IgD-negative memory B cell (primary cell): ENCODE measurements around the gene LHFPL6. TPM values are rescaled to one million over a fixed set of nuclear protein-coding genes. Genes with fewer than 3 reads are reported as not detected.

Experiments
- H3K27ac Mint-ChIP-seq, 3 donors: one replicate each; pipeline ENCODE4 v1.8.0; 2020 to 2022; ENCODE audit warnings: mild to moderate bottlenecking in 3 of 3, mixed read lengths in 3 of 3, moderate library complexity in 1 of 3
- H3K27me3 Mint-ChIP-seq: one replicate; pipeline ENCODE4 v1.8.0; 2021; ENCODE audit warnings: mixed read lengths
- H3K36me3 Mint-ChIP-seq: one replicate; pipeline ENCODE4 v1.8.0; 2020; ENCODE audit warnings: mild to moderate bottlenecking, mixed read lengths
- H3K4me1 Mint-ChIP-seq, 3 donors: one replicate each; pipeline ENCODE4 v1.8.0; 2020 to 2022; ENCODE audit warnings: mixed read lengths in 3 of 3, mild to moderate bottlenecking in 1 of 3
- H3K4me3 Mint-ChIP-seq, 4 donors: one replicate each; pipeline ENCODE4 v1.8.0; 2020 to 2022; ENCODE audit warnings: mild to moderate bottlenecking in 4 of 4, mixed read lengths in 4 of 4, moderate library complexity in 3 of 4
- H3K9me3 Mint-ChIP-seq, 3 donors: one replicate each; pipeline ENCODE4 v1.8.0; 2020 to 2021; ENCODE audit warnings: mixed read lengths in 3 of 3, mild to moderate bottlenecking in 1 of 3
- polyA plus RNA-seq: library from polyadenylated mRNA; unstranded; fragments of 300-500 nt; fragmentation: Illumina TruSeq; gene quantifications from one replicate; pipeline ENCODE4 v1.2.3, GENCODE V29; 2021

The LHFPL6 gene
- polyA plus RNA-seq, 1 donor from 2014 or later = not detected

GRCh38 chr13:39496506-39496905 is 106.5 kb downstream of the LHFPL6 start:
- H3K36me3 Mint-ChIP-seq = no peaks in the 10 kb centered on the region
- no peaks in the 10 kb centered on the region for H3K9me3 Mint-ChIP-seq
- no peak overlapping the region for H3K4me3 Mint-ChIP-seq
- H3K4me1 Mint-ChIP-seq = no peaks in the 10 kb centered on the region
- peaks cover 2% of the 10 kb centered on the region for H3K27me3 Mint-ChIP-seq
- no peak overlapping the region for H3K27ac Mint-ChIP-seq

- Mint-ChIP-seq H3K27me3 (peaks cover 2% of the 10 kb centered on the region), H3K36me3 (no peaks in the 10 kb centered on the region), H3K27ac (no peak overlapping the region), H3K9me3 (no peaks in the 10 kb centered on the region), H3K4me1 (no peaks in the 10 kb centered on the region), H3K4me3 (no peak overlapping the region)
Observed at GRCh38 chr13:39494633-39495032, 108.4 kb downstream of the LHFPL6 start.

GRCh38 chr13:39494006-39494405 is 109.0 kb downstream of the LHFPL6 start:
- Mint-ChIP-seq H3K9me3 (no peaks in the 10 kb centered on the region), H3K4me1 (no peaks in the 10 kb centered on the region), H3K4me3 (no peak overlapping the region), H3K27ac (no peak overlapping the region), H3K36me3 (no peaks in the 10 kb centered on the region), H3K27me3 (peaks cover 2% of the 10 kb centered on the region)

- Mint-ChIP-seq H3K9me3 (no peaks in the 10 kb centered on the region), H3K27ac (no peak overlapping the region), H3K4me3 (no peak overlapping the region), H3K36me3 (no peaks in the 10 kb centered on the region), H3K27me3 (no peaks in the 10 kb centered on the region), H3K4me1 (no peaks in the 10 kb centered on the region)
Observed at GRCh38 chr13:39490136-39490535, 112.9 kb downstream of the LHFPL6 start.

- no peaks in the 10 kb centered on the region for H3K27me3 Mint-ChIP-seq
- no peak overlapping the region for H3K4me3 Mint-ChIP-seq
- H3K36me3 Mint-ChIP-seq = peaks cover 1% of the 10 kb centered on the region
- no peaks in the 10 kb centered on the region for H3K4me1 Mint-ChIP-seq
- H3K9me3 Mint-ChIP-seq = no peaks in the 10 kb centered on the region
- H3K27ac Mint-ChIP-seq = no peak overlapping the region
Observed at GRCh38 chr13:39486758-39487157, 116.2 kb downstream of the LHFPL6 start.

GRCh38 chr13:39485314-39485700 is 117.7 kb downstream of the LHFPL6 start:
- H3K9me3 Mint-ChIP-seq = no peaks in the 10 kb centered on the region
- H3K27ac Mint-ChIP-seq = no peak overlapping the region
- no peaks in the 10 kb centered on the region for H3K4me1 Mint-ChIP-seq
- no peak overlapping the region for H3K4me3 Mint-ChIP-seq
- H3K36me3 Mint-ChIP-seq = peaks cover 1% of the 10 kb centered on the region
- no peaks in the 10 kb centered on the region for H3K27me3 Mint-ChIP-seq

GRCh38 chr13:39484506-39485313 is 118.3 kb downstream of the LHFPL6 start:
- Mint-ChIP-seq H3K4me3 (no peak overlapping the region), H3K4me1 (no peaks in the 10 kb centered on the region), H3K36me3 (peaks cover 1% of the 10 kb centered on the region), H3K27me3 (no peaks in the 10 kb centered on the region), H3K27ac (peak overlapping the region in 1 of 3 donors; percentile 63), H3K9me3 (no peaks in the 10 kb centered on the region)

GRCh38 chr13:39483326-39483725 is 119.7 kb downstream of the LHFPL6 start:
- Mint-ChIP-seq H3K27ac (no peak overlapping the region), H3K36me3 (peaks cover 1% of the 10 kb centered on the region), H3K4me1 (no peaks in the 10 kb centered on the region), H3K9me3 (no peaks in the 10 kb centered on the region), H3K27me3 (no peaks in the 10 kb centered on the region), H3K4me3 (no peak overlapping the region)

GRCh38 chr13:39481491-39481890 is 121.5 kb downstream of the LHFPL6 start:
- no peaks in the 10 kb centered on the region for H3K9me3 Mint-ChIP-seq
- no peaks in the 10 kb centered on the region for H3K27me3 Mint-ChIP-seq
- peaks cover 1% of the 10 kb centered on the region for H3K36me3 Mint-ChIP-seq
- no peak overlapping the region for H3K4me3 Mint-ChIP-seq
- H3K27ac Mint-ChIP-seq = no peak overlapping the region
- H3K4me1 Mint-ChIP-seq = no peaks in the 10 kb centered on the region

- no peak overlapping the region for H3K27ac Mint-ChIP-seq
Observed at GRCh38 chr13:39474600-39474999, 128.4 kb downstream of the LHFPL6 start.

GRCh38 chr13:39469676-39470075 is 133.3 kb downstream of the LHFPL6 start:
- H3K4me3 Mint-ChIP-seq = no peak overlapping the region
- no peaks in the 10 kb centered on the region for H3K4me1 Mint-ChIP-seq
- H3K36me3 Mint-ChIP-seq = no peaks in the 10 kb centered on the region
- peaks cover 3% of the 10 kb centered on the region for H3K27me3 Mint-ChIP-seq
- peaks cover 0 to 3% (median 0%) of the 10 kb centered on the region in 3 donors for H3K9me3 Mint-ChIP-seq
- peak overlapping the region in 1 of 3 donors; percentile 2 for H3K27ac Mint-ChIP-seq

More at GRCh38 chr13:39474600-39474999, 128.4 kb downstream of the LHFPL6 start:
- Mint-ChIP-seq H3K27me3 (peaks cover 3% of the 10 kb centered on the region), H3K4me1 (no peaks in the 10 kb centered on the region), H3K4me3 (no peak overlapping the region), H3K9me3 (peaks cover 0 to 3% (median 0%) of the 10 kb centered on the region in 3 donors), H3K36me3 (no peaks in the 10 kb centered on the region)

GRCh38 chr13:39468306-39468705 is 134.7 kb downstream of the LHFPL6 start:
- peaks cover 0 to 3% (median 0%) of the 10 kb centered on the region in 3 donors for H3K9me3 Mint-ChIP-seq
- no peak overlapping the region for H3K4me3 Mint-ChIP-seq
- no peak overlapping the region for H3K27ac Mint-ChIP-seq
- H3K36me3 Mint-ChIP-seq = no peaks in the 10 kb centered on the region
- H3K4me1 Mint-ChIP-seq = no peaks in the 10 kb centered on the region
- H3K27me3 Mint-ChIP-seq = peaks cover 3% of the 10 kb centered on the region

GRCh38 chr13:39463611-39464010 is 139.4 kb downstream of the LHFPL6 start:
- no peaks in the 10 kb centered on the region for H3K36me3 Mint-ChIP-seq

GRCh38 chr13:39462906-39463305 is 140.1 kb downstream of the LHFPL6 start:
- H3K4me3 Mint-ChIP-seq = no peak overlapping the region
- no peak overlapping the region for H3K27ac Mint-ChIP-seq
- H3K36me3 Mint-ChIP-seq = no peaks in the 10 kb centered on the region

More at GRCh38 chr13:39463611-39464010, 139.4 kb downstream of the LHFPL6 start:
- Mint-ChIP-seq H3K4me1 (no peaks in the 10 kb centered on the region), H3K9me3 (peaks cover 0 to 2% (median 0%) of the 10 kb centered on the region in 3 donors), H3K27me3 (peaks cover 5% of the 10 kb centered on the region), H3K27ac (no peak overlapping the region), H3K4me3 (no peak overlapping the region)

GRCh38 chr13:39462428-39462827 is 140.6 kb downstream of the LHFPL6 start:
- Mint-ChIP-seq H3K27ac (no peak overlapping the region), H3K9me3 (peaks cover 0 to 4% (median 2%) of the 10 kb centered on the region in 3 donors), H3K4me3 (no peak overlapping the region), H3K27me3 (peaks cover 8% of the 10 kb centered on the region), H3K4me1 (no peaks in the 10 kb centered on the region), H3K36me3 (no peaks in the 10 kb centered on the region)

More at GRCh38 chr13:39462906-39463305, 140.1 kb downstream of the LHFPL6 start:
- Mint-ChIP-seq H3K9me3 (peaks cover 0 to 2% (median 2%) of the 10 kb centered on the region in 3 donors), H3K4me1 (no peaks in the 10 kb centered on the region), H3K27me3 (peaks cover 8% of the 10 kb centered on the region)

GRCh38 chr13:39461685-39462266 is 141.2 kb downstream of the LHFPL6 start:
- Mint-ChIP-seq H3K27ac (no peak overlapping the region), H3K4me3 (no peak overlapping the region), H3K27me3 (peaks cover 8% of the 10 kb centered on the region), H3K9me3 (peaks cover 0 to 9% (median 2%) of the 10 kb centered on the region in 3 donors), H3K36me3 (no peaks in the 10 kb centered on the region), H3K4me1 (no peaks in the 10 kb centered on the region)
